ENCODE data around the gene MFAP4. TPM values are rescaled to one million over a fixed set of nuclear protein-coding genes. Genes with fewer than 3 reads are reported as not detected.

The MFAP4 gene
- total RNA-seq, 1 experiment from 2014 or later, result 0.52 TPM

DNA sequence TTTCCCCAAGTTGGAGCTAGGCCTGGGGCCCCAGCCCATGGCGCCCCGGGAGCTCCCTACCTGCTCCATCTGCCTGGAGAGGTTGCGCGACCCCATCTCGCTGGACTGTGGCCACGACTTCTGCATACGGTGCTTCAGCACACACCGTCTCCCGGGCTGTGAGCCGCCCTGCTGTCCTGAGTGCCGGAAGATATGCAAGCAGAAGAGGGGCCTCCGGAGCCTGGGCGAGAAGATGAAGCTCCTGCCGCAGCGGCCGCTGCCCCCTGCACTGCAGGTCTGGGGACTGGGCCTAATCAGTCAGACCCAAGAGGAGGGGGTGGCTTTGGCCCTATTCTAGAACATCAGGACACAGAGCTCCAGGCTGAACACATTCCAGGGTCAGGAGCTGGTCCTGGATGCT is 25.5 kb upstream of the MFAP4 start:
- Histone ChIP-seq H3K4me2 (ENCODE audit: low read length) (no peak overlapping the region), H4K20me1 (ENCODE audit: insufficient read depth) (no peaks in the 10 kb centered on the region), H3K9me3 (ENCODE audit: control insufficient read depth in 1 of 2, insufficient read depth in 1 of 2, low read depth in 1 of 2, low read length in 2 of 2) (no peaks in the 10 kb centered on the region), H3K27ac (ENCODE audit: low read depth, low read length) (no peak overlapping the region), H3K4me1 (ENCODE audit: control insufficient read depth in 1 of 2, insufficient read depth in 2 of 2, low read length in 2 of 2) (peaks cover 9 to 16% of the 10 kb centered on the region in 2 experiments; a peak in 3 of 4 replicates), H3K79me2 (ENCODE audit: insufficient read depth, low read length) (no peaks in the 10 kb centered on the region), H2AFZ (ENCODE audit: low read depth, low read length, poor library complexity, severe bottlenecking) (no peak overlapping the region), H3K9ac (ENCODE audit: low read length) (no peak overlapping the region), H3K27me3 (ENCODE audit: insufficient read depth, low read length) (no peaks in the 10 kb centered on the region), H3K36me3 (ENCODE audit: control insufficient read depth in 1 of 2, insufficient read depth in 2 of 2, low read length in 2 of 2) (no peaks in the 10 kb centered on the region), H3K9me2 (ENCODE audit: insufficient read depth) (no peaks in the 10 kb centered on the region), H3K4me3 (replicated peaks in 1 of 2; ENCODE audit: low read depth in 1 of 2, low read length in 2 of 2) (no peak overlapping the region)
- no peak for ATAC-seq
- POLR2A ChIA-PET, result no interaction called here
- RAD21 ChIA-PET (ENCODE audit: low non-redundant PET in 1 of 2, low total read pairs in 2 of 2, uncharacterized antibody in 2 of 2, unreplicated experiment in 2 of 2), result no interaction called here
- CTCF ChIA-PET, result no interaction called here
- no TSS peak for BruUV-seq (replicated peaks)
- no peak for TF ChIP-seq EGR1 (IDR thresholded peaks at IDR 0.05; ENCODE audit: low read depth)
- TF ChIP-seq JUND (IDR thresholded peaks at IDR 0.05), result no peak
- TF ChIP-seq EZH2phosphoT487 (IDR thresholded peaks at IDR 0.05; ENCODE audit: borderline replicate concordance), result no peak
- TF ChIP-seq, protein P1, sequence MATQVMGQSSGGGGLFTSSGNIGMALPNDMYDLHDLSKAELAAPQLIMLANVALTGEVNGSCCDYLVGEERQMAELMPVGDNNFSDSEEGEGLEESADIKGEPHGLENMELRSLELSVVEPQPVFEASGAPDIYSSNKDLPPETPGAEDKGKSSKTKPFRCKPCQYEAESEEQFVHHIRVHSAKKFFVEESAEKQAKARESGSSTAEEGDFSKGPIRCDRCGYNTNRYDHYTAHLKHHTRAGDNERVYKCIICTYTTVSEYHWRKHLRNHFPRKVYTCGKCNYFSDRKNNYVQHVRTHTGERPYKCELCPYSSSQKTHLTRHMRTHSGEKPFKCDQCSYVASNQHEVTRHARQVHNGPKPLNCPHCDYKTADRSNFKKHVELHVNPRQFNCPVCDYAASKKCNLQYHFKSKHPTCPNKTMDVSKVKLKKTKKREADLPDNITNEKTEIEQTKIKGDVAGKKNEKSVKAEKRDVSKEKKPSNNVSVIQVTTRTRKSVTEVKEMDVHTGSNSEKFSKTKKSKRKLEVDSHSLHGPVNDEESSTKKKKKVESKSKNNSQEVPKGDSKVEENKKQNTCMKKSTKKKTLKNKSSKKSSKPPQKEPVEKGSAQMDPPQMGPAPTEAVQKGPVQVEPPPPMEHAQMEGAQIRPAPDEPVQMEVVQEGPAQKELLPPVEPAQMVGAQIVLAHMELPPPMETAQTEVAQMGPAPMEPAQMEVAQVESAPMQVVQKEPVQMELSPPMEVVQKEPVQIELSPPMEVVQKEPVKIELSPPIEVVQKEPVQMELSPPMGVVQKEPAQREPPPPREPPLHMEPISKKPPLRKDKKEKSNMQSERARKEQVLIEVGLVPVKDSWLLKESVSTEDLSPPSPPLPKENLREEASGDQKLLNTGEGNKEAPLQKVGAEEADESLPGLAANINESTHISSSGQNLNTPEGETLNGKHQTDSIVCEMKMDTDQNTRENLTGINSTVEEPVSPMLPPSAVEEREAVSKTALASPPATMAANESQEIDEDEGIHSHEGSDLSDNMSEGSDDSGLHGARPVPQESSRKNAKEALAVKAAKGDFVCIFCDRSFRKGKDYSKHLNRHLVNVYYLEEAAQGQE (IDR thresholded peaks at IDR 0.05; ENCODE audit: low read depth), result no peak
- no peak for TF ChIP-seq POLR2A (IDR thresholded peaks at IDR 0.05; ENCODE audit: borderline replicate concordance, extremely low read depth, insufficient read depth, insufficient read length)
- TF ChIP-seq, protein P2, sequence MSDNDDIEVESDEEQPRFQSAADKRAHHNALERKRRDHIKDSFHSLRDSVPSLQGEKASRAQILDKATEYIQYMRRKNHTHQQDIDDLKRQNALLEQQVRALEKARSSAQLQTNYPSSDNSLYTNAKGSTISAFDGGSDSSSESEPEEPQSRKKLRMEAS (IDR thresholded peaks at IDR 0.05), result no peak
- intact Hi-C loops (cut with micrococcal nuclease), result no loop called here
- DNase-seq (ENCODE audit: low read depth, low spot score), result no peak

DNA sequence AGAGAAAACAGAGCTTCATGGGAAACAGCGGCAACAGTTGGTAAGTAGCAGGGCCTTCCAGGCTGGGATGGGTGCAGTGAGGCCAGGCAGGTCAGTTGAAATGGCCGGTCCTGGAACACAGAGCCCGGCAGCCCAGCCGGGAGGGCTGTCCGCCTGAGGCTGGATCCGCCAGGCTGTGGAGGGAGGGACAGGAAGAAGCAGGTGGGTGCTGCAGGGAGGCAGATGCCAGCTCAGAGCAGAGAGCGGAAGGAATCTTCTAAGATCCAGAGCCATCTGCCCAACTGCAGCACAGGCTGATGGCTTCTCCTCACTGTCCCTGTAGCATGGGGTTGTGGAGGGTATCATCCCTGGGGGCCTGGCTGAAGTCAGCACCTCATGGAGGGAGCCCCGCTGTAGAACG is 24.6 kb upstream of the MFAP4 start:
- H3K9me2 ChIP-seq (ENCODE audit: insufficient read depth), result no peaks in the 10 kb centered on the region
- ATAC-seq, result no peak
- H3K36me3 ChIP-seq (ENCODE audit: control insufficient read depth in 1 of 2, insufficient read depth in 2 of 2, low read length in 2 of 2), result no peaks in the 10 kb centered on the region
- H3K9me3 ChIP-seq (ENCODE audit: control insufficient read depth in 1 of 2, insufficient read depth in 1 of 2, low read depth in 1 of 2, low read length in 2 of 2), result no peaks in the 10 kb centered on the region
- H3K4me2 ChIP-seq (ENCODE audit: low read length), result no peak overlapping the region
- peaks cover 9 to 16% of the 10 kb centered on the region in 2 experiments; a peak in 3 of 4 replicates for H3K4me1 ChIP-seq (ENCODE audit: control insufficient read depth in 1 of 2, insufficient read depth in 2 of 2, low read length in 2 of 2)
- RAD21 ChIA-PET (ENCODE audit: low non-redundant PET in 1 of 2, low total read pairs in 2 of 2, uncharacterized antibody in 2 of 2, unreplicated experiment in 2 of 2), result no interaction called here
- H4K20me1 ChIP-seq (ENCODE audit: insufficient read depth), result no peaks in the 10 kb centered on the region
- H3K27me3 ChIP-seq (ENCODE audit: insufficient read depth, low read length), result no peaks in the 10 kb centered on the region
- no peak overlapping the region for H3K27ac ChIP-seq (ENCODE audit: low read depth, low read length)
- H2AFZ ChIP-seq (ENCODE audit: low read depth, low read length, poor library complexity, severe bottlenecking), result no peak overlapping the region
- H3K4me3 ChIP-seq (replicated peaks in 1 of 2; ENCODE audit: low read depth in 1 of 2, low read length in 2 of 2), result no peak overlapping the region
- no peaks in the 10 kb centered on the region for H3K79me2 ChIP-seq (ENCODE audit: insufficient read depth, low read length)
- CTCF ChIA-PET, result no interaction called here
- POLR2A ChIA-PET, result no interaction called here
- intact Hi-C loops (cut with micrococcal nuclease), result no loop called here
- no TSS peak for BruUV-seq (replicated peaks)
- H3K9ac ChIP-seq (ENCODE audit: low read length), result no peak overlapping the region
- no peak for DNase-seq (ENCODE audit: low read depth, low spot score)
- no peak for TF ChIP-seq JUND (IDR thresholded peaks at IDR 0.05)
- TF ChIP-seq ZFX (IDR thresholded peaks at IDR 0.05), result no peak
- TF ChIP-seq EZH2 (IDR thresholded peaks at IDR 0.05), result no peak
- TF ChIP-seq, protein P3, sequence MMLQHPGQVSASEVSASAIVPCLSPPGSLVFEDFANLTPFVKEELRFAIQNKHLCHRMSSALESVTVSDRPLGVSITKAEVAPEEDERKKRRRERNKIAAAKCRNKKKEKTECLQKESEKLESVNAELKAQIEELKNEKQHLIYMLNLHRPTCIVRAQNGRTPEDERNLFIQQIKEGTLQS (IDR thresholded peaks at IDR 0.05), result no peak
- no peak for TF ChIP-seq SRF (IDR thresholded peaks at IDR 0.05; ENCODE audit: low read depth)
- no peak for TF ChIP-seq YY1 (IDR thresholded peaks at IDR 0.05; ENCODE audit: extremely low read depth, insufficient replicate concordance, low read depth, low read length)
- TF ChIP-seq RAD21 (IDR thresholded peaks at IDR 0.05; ENCODE audit: low read depth), result no peak
- no peak for TF ChIP-seq EGR1 (IDR thresholded peaks at IDR 0.05; ENCODE audit: low read depth)
- TF ChIP-seq ZNF274 (IDR thresholded peaks at IDR 0.05; ENCODE audit: low read depth, low read length), result no peak
- TF ChIP-seq EZH2phosphoT487 (IDR thresholded peaks at IDR 0.05; ENCODE audit: borderline replicate concordance), result no peak
- no peak for TF ChIP-seq CEBPB (IDR thresholded peaks at IDR 0.05; ENCODE audit: low read depth)
- TF ChIP-seq, protein P4, sequence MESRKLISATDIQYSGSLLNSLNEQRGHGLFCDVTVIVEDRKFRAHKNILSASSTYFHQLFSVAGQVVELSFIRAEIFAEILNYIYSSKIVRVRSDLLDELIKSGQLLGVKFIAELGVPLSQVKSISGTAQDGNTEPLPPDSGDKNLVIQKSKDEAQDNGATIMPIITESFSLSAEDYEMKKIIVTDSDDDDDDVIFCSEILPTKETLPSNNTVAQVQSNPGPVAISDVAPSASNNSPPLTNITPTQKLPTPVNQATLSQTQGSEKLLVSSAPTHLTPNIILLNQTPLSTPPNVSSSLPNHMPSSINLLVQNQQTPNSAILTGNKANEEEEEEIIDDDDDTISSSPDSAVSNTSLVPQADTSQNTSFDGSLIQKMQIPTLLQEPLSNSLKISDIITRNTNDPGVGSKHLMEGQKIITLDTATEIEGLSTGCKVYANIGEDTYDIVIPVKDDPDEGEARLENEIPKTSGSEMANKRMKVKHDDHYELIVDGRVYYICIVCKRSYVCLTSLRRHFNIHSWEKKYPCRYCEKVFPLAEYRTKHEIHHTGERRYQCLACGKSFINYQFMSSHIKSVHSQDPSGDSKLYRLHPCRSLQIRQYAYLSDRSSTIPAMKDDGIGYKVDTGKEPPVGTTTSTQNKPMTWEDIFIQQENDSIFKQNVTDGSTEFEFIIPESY (IDR thresholded peaks at IDR 0.05; ENCODE audit: extremely low read depth, insufficient replicate concordance, low read length), result no peak
- no peak for TF ChIP-seq FOSL1 (IDR thresholded peaks at IDR 0.05; ENCODE audit: low read depth)
- no peak for TF ChIP-seq CBX3 (IDR thresholded peaks at IDR 0.05; ENCODE audit: low read depth)
